Esophagus muscularis mucosa (tissue), 4 donors: ENCODE results near the gene TRAPPC6A.

Source experiments
- CTCF ChIP-seq, 3 experiments: fragments of 200-600 bp in 2 of 3; fragments of 450-650 bp in 1 of 3; sonication (generic) in 2 of 3; IDR thresholded peaks; one replicate each; pipeline ENCODE4 v1.5.1; 2017 to 2019; ENCODE audit warnings: antibody characterized with exemption in 3 of 3, mild to moderate bottlenecking in 2 of 3, moderate library complexity in 1 of 3
- EP300 ChIP-seq: sonication (generic); formaldehyde crosslinking; IDR thresholded peaks from one replicate; pipeline ENCODE4 v1.6.1; 2017; ENCODE audit warnings: antibody characterized with exemption
- POLR2A ChIP-seq: fragments of 450-650 bp; IDR thresholded peaks from one replicate; pipeline ENCODE4 v1.6.1; 2017; ENCODE audit warnings: antibody characterized with exemption, moderate library complexity, mild to moderate bottlenecking, low read depth
- POLR2AphosphoS5 ChIP-seq, 2 donors: sonication (generic); formaldehyde crosslinking; IDR thresholded peaks; one replicate each; pipeline ENCODE4 v1.6.1; 2017; ENCODE audit warnings: antibody characterized with exemption in 2 of 2

- TF ChIP-seq POLR2AphosphoS5 (IDR thresholded peaks at IDR 0.05) (peak; percentile 92 to 96), CTCF (IDR thresholded peaks at IDR 0.05) (peak; percentile 24 to 33 (median 31)), POLR2A (peak; percentile 90), EP300 (no peak)
Measured at GRCh38 chr19:45178262-45179071, 430 bp upstream of the TRAPPC6A start, which contains the start of gene BLOC1S3.
